Stimulated activated CD4-positive, alpha-beta T cell treated with anti-CD3 and anti-CD28 coated beads, Interleukin-12 subunit alpha, Interleukin-12 subunit beta, amount 100 ng/mL, for 48 hours (primary cell): Measurements from ENCODE around the gene WDR36.
"Not testable (repeated sequence)": the region's sequence is repeated elsewhere in the genome, so short reads cannot be mapped to it uniquely, and the experiment has no call there.

Experiments used
- DNase-seq, 3 donors: peaks; one replicate each; pipeline ENCODE4 v3.0.0-alpha.2; 2020; ENCODE audit warnings: low read depth in 2 of 3, low spot score in 1 of 3

Gene WDR36

GRCh38 chr5:111134864-111135263 lies 42.7 kb downstream of the WDR36 start:
- DNase-seq = no peak

- DNase-seq = no peak
Measured at GRCh38 chr5:111135363-111135762, 43.2 kb downstream of the WDR36 start.

GRCh38 chr5:111135946-111136345 lies 43.8 kb downstream of the WDR36 start:
- no peak for DNase-seq

GRCh38 chr5:111138096-111138495 lies 45.9 kb downstream of the WDR36 start:
- no peak for DNase-seq

GRCh38 chr5:111141471-111141870 lies 49.3 kb downstream of the WDR36 start:
- not testable (repeated sequence) for DNase-seq

- no peak for DNase-seq
Measured at GRCh38 chr5:111142932-111143331, 50.8 kb downstream of the WDR36 start.

- DNase-seq = no peak
Measured at GRCh38 chr5:111143910-111144309, 51.8 kb downstream of the WDR36 start.

GRCh38 chr5:111144352-111144930 lies 52.3 kb downstream of the WDR36 start:
- no peak for DNase-seq

- no peak for DNase-seq
Measured at GRCh38 chr5:111146053-111146452, 53.9 kb downstream of the WDR36 start.

GRCh38 chr5:111147502-111147901 lies 55.4 kb downstream of the WDR36 start:
- no peak for DNase-seq

GRCh38 chr5:111151998-111152397 lies 59.9 kb downstream of the WDR36 start:
- DNase-seq = no peak

- DNase-seq = no peak
Measured at GRCh38 chr5:111153483-111153882, 61.3 kb downstream of the WDR36 start.

- DNase-seq = no peak
Measured at GRCh38 chr5:111153945-111154344, 61.8 kb downstream of the WDR36 start.

GRCh38 chr5:111158105-111158744 lies 66.1 kb downstream of the WDR36 start:
- DNase-seq = peak; percentile 56 to 96 (median 72)

- DNase-seq = no peak
Measured at GRCh38 chr5:111159845-111160244, 67.7 kb downstream of the WDR36 start.

- no peak for DNase-seq
Measured at GRCh38 chr5:111163000-111163399, 70.9 kb downstream of the WDR36 start.

- DNase-seq = no peak
Measured at GRCh38 chr5:111165058-111165457, 72.9 kb downstream of the WDR36 start.

GRCh38 chr5:111167551-111167950 lies 75.4 kb downstream of the WDR36 start:
- DNase-seq = no peak

GRCh38 chr5:111168608-111169007 lies 76.5 kb downstream of the WDR36 start:
- no peak for DNase-seq

GRCh38 chr5:111169269-111169668 lies 77.1 kb downstream of the WDR36 start:
- no peak for DNase-seq

GRCh38 chr5:111170279-111170678 lies 78.1 kb downstream of the WDR36 start:
- DNase-seq = no peak

GRCh38 chr5:111172504-111172903 lies 80.4 kb downstream of the WDR36 start:
- no peak for DNase-seq

GRCh38 chr5:111173476-111173875 lies 81.3 kb downstream of the WDR36 start:
- DNase-seq = no peak
